NT2/D1 (cell line): ENCODE data around the gene RBBP5.

Source experiments
- SUZ12 ChIP-seq: IDR thresholded peaks from 2 replicates; pipeline ENCODE4 v1.6.1; 2011; ENCODE audit not compliant: insufficient read length, insufficient read depth; ENCODE audit errors: extremely low read depth
- YY1 ChIP-seq: IDR thresholded peaks from 2 replicates; pipeline ENCODE4 v1.6.1; 2011; ENCODE audit not compliant: insufficient read length, insufficient read depth

DNA sequence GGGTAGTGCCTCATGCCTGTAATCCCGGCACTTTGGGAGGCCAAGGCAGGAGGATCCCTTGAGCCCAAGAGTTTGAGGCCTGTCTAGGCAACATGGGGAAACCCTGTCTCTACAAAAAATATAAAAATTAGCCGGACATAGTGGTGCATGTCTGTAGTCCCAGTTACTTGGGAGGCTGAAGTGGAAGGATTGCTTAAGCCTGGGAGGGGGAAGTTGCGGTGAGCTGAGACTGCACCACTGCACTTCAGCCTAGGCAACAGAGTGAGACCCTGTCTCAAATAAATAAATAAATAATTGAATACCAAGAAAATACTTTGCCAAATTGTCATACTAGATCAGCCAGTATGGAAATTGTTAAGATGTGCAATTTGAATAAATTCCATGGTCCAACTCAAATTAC lies 5.9 kb upstream of the RBBP5 start:
- no peak for TF ChIP-seq YY1
- no peak for TF ChIP-seq SUZ12
